Measurements from ENCODE around the gene CLEC17A.

- no peak for TF ChIP-seq FOXM1 (CRISPR knock-in tag; IDR thresholded peaks at IDR 0.05)
- no peak for TF ChIP-seq EZH2 (conservative IDR thresholded peaks at IDR 0.05; ENCODE audit: low read depth, low read length)
- TF ChIP-seq ZNF501 (CRISPR knock-in tag; IDR thresholded peaks at IDR 0.05) = no peak
Observed at GRCh38 chr19:14606627-14607026, 23.7 kb downstream of the CLEC17A start.
